ENCODE measurements around the gene SPOCK2.

SPOCK2 gene

GRCh38 chr10:72058347-72058898, 29.9 kb downstream of the SPOCK2 start:
- DNase-seq (ENCODE audit: low read depth in 1 of 2, low spot score in 1 of 2) = no peak

GRCh38 chr10:72056932-72057751, 31.2 kb downstream of the SPOCK2 start:
- DNase-seq (ENCODE audit: low read depth in 1 of 2, low spot score in 1 of 2) = no peak

GRCh38 chr10:72056113-72056512, 32.2 kb downstream of the SPOCK2 start:
- no peak for DNase-seq (ENCODE audit: low read depth in 1 of 2, low spot score in 1 of 2)

- no peak for DNase-seq (ENCODE audit: low read depth in 1 of 2, low spot score in 1 of 2)
Measured at GRCh38 chr10:72053690-72054089, 34.7 kb downstream of the SPOCK2 start.

- no peak for DNase-seq (ENCODE audit: low read depth in 1 of 2, low spot score in 1 of 2)
Measured at GRCh38 chr10:72050873-72051272, 37.5 kb downstream of the SPOCK2 start.

GRCh38 chr10:72049969-72050781, 38.2 kb downstream of the SPOCK2 start:
- DNase-seq (ENCODE audit: low read depth in 1 of 2, low spot score in 1 of 2) = no peak

GRCh38 chr10:72049472-72049871, 38.9 kb downstream of the SPOCK2 start:
- DNase-seq (ENCODE audit: low read depth in 1 of 2, low spot score in 1 of 2) = no peak

GRCh38 chr10:72048450-72049124, 39.8 kb downstream of the SPOCK2 start:
- DNase-seq (ENCODE audit: low read depth in 1 of 2, low spot score in 1 of 2) = peak; percentile 90 to 92

- DNase-seq (ENCODE audit: low read depth in 1 of 2, low spot score in 1 of 2) = no peak
Measured at GRCh38 chr10:72045586-72045985, 42.8 kb downstream of the SPOCK2 start.

GRCh38 chr10:72044417-72045041, 43.8 kb downstream of the SPOCK2 start:
- no peak for DNase-seq (ENCODE audit: low read depth in 1 of 2, low spot score in 1 of 2)

- DNase-seq (ENCODE audit: low read depth in 1 of 2, low spot score in 1 of 2) = no peak
Measured at GRCh38 chr10:72043016-72043834, 45.1 kb downstream of the SPOCK2 start.

- DNase-seq (ENCODE audit: low read depth in 1 of 2, low spot score in 1 of 2) = no peak
Measured at GRCh38 chr10:72041491-72041890, 46.9 kb downstream of the SPOCK2 start.

GRCh38 chr10:72039377-72039776, 49.0 kb downstream of the SPOCK2 start:
- no peak for DNase-seq (ENCODE audit: low read depth in 1 of 2, low spot score in 1 of 2)

GRCh38 chr10:72038458-72039001, 49.8 kb downstream of the SPOCK2 start:
- DNase-seq (ENCODE audit: low read depth in 1 of 2, low spot score in 1 of 2) = no peak

- no peak for DNase-seq (ENCODE audit: low read depth in 1 of 2, low spot score in 1 of 2)
Measured at GRCh38 chr10:72037811-72038210, 50.5 kb downstream of the SPOCK2 start.

- DNase-seq (ENCODE audit: low read depth in 1 of 2, low spot score in 1 of 2) = no peak
Measured at GRCh38 chr10:72037266-72037665, 51.1 kb downstream of the SPOCK2 start.

- DNase-seq (ENCODE audit: low read depth in 1 of 2, low spot score in 1 of 2) = no peak
Measured at GRCh38 chr10:72035252-72035887, 53.0 kb downstream of the SPOCK2 start.

GRCh38 chr10:72034761-72035160, 53.6 kb downstream of the SPOCK2 start:
- no peak for DNase-seq (ENCODE audit: low read depth in 1 of 2, low spot score in 1 of 2)

GRCh38 chr10:72034040-72034499, 54.3 kb downstream of the SPOCK2 start:
- DNase-seq (ENCODE audit: low read depth in 1 of 2, low spot score in 1 of 2) = no peak

Measured in activated CD4-positive, alpha-beta T cell treated with anti-CD3 and anti-CD28 coated beads, Interleukin-2, amount 50 U/mL, for 24 hours (primary cell).